DOHH2 (cell line): Measurements from ENCODE around the gene SEM1.

Source experiments
- EZH2phosphoT487 ChIP-seq: fragments of 200-600 bp; sonication (generic); IDR thresholded peaks from 2 replicates; pipeline ENCODE4 v1.6.1; 2017; ENCODE audit warnings: borderline replicate concordance, mild to moderate bottlenecking, antibody characterized with exemption, low read length, moderate library complexity, mixed read lengths
- TF ChIP-seq, protein P1 (sequence below): fragments of 200-600 bp; sonication (generic); IDR thresholded peaks from one replicate; pipeline ENCODE4 v1.5.1; 2014; ENCODE audit warnings: antibody characterized with exemption, mild to moderate bottlenecking, low read depth, low read length; ENCODE audit not compliant: poor library complexity, severe bottlenecking

- TF ChIP-seq, protein P1, sequence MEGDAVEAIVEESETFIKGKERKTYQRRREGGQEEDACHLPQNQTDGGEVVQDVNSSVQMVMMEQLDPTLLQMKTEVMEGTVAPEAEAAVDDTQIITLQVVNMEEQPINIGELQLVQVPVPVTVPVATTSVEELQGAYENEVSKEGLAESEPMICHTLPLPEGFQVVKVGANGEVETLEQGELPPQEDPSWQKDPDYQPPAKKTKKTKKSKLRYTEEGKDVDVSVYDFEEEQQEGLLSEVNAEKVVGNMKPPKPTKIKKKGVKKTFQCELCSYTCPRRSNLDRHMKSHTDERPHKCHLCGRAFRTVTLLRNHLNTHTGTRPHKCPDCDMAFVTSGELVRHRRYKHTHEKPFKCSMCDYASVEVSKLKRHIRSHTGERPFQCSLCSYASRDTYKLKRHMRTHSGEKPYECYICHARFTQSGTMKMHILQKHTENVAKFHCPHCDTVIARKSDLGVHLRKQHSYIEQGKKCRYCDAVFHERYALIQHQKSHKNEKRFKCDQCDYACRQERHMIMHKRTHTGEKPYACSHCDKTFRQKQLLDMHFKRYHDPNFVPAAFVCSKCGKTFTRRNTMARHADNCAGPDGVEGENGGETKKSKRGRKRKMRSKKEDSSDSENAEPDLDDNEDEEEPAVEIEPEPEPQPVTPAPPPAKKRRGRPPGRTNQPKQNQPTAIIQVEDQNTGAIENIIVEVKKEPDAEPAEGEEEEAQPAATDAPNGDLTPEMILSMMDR, result no peak
- TF ChIP-seq EZH2phosphoT487, result no peak
These were observed 8.4 kb downstream of the SEM1 start for GRCh38 chr7:96701258-96701657.
